Measurements from ENCODE around the gene IL18BP.
A peak's percentile ranks its signal among the peaks of the same experiment; 100 is the strongest.

Gene IL18BP

DNA sequence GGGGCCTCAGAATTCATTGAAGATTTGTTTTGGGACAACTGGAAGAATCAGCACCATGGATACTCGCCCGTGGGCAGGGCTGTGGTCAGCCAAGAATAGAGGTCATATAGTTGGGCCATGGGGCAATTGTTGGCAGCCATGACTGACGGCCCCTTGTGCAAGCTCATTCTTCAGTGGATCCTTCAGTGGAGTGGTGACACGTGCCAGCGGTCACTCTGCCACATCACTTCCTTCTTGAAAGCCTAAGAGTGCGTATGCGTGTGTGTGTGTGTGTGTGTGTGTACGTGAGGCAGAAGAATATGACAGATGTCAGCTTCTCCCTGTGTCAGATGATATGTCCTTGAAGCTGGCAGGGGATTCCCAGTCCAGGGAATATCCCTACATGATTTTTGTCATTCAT, 1.8 kb upstream of the IL18BP start:
- DNase-seq: no peak

- no peak for DNase-seq
Observed at GRCh38 chr11:71997594-71997993, 1.1 kb upstream of the IL18BP start.

- no peak for DNase-seq
Observed at GRCh38 chr11:71998061-71998460, 648 bp upstream of the IL18BP start.

GRCh38 chr11:71999362-71999761, 653 bp downstream of the IL18BP start:
- peak; percentile 38 for DNase-seq

- DNase-seq: no peak
Observed at GRCh38 chr11:71999798-72000197, 1.1 kb downstream of the IL18BP start.

- DNase-seq: no peak
Observed at GRCh38 chr11:72000202-72000867, 1.6 kb downstream of the IL18BP start.

DNA sequence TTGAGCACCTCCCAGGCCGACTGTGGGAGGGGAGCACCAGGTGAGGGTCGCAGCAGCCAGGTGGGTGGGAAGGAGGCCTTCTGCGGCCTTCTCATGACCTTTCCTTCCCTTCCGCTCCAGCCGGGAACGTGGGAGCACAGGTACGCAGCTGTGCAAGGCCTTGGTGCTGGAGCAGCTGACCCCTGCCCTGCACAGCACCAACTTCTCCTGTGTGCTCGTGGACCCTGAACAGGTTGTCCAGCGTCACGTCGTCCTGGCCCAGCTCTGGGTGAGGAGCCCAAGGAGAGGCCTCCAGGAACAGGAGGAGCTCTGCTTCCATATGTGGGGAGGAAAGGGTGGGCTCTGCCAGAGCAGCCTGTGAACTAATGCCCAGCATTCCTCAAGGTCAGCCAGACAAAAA, 2.6 kb downstream of the IL18BP start:
- DNase-seq: no peak

GRCh38 chr11:72001834-72002591, 3.3 kb downstream of the IL18BP start:
- peak; percentile 45 for DNase-seq

GRCh38 chr11:72002841-72003775, 4.4 kb downstream of the IL18BP start:
- DNase-seq: no peak

DNA sequence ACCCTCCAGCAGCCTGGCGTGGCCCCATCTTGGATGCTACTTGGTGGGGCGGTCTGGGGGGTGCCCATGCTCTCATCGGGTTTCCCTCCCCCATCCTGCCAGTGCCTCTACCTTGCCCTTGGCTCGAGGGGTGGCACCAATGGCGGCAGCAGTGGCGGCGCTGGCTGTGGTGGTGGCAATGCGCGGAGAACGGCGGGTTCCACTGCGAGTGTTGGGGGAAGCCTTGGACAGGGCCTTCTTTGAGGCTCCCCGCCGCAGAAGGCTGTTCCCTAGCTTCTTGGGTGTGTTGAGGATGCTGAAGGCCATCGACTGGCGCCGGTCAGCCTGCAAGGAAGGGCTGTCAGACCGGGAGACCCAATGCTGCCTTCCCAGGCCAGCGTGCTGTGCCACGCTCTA, 5.1 kb downstream of the IL18BP start:
- DNase-seq: no peak

DNA sequence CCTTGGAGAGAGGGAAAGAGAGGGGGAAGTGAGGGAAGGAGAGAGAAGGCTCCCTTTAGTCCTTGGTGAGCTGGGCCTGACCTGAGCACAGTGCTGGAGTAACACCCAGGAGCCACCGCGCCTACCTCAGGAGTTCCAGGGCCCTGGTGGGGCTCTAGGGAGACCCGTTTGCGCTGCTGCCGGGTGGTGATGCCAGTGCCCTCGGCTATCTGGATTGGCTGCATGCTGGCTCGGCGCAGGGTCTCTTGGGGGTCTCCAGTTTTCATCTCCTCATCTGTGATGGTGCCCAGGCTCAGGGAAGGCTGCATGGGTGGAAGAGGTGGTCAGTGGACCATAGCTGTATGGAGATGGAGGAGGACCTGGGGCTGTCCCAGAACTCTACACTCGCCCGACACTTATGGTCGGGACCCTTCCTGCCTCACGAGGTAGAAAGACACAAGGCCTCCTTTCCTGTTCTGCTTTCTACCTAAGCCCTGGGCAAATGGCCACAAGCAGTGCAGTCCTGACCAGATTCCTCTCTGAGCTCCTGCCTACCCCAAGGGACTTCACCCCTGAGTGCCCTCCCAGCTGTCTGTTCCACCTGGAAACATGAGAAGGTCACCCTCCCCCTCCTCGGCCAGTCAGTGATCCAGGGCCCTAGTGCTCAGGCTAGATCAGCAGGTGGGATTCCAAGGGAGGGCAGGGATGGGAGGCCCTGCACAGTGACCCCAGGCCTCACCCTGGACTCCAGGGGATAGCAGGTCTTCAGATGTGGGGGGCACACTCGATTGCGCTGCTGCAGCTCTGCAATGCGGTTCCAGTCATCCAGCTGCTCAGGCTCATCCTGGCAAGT, 6.0 kb downstream of the IL18BP start:
- DNase-seq: no peak

DNA sequence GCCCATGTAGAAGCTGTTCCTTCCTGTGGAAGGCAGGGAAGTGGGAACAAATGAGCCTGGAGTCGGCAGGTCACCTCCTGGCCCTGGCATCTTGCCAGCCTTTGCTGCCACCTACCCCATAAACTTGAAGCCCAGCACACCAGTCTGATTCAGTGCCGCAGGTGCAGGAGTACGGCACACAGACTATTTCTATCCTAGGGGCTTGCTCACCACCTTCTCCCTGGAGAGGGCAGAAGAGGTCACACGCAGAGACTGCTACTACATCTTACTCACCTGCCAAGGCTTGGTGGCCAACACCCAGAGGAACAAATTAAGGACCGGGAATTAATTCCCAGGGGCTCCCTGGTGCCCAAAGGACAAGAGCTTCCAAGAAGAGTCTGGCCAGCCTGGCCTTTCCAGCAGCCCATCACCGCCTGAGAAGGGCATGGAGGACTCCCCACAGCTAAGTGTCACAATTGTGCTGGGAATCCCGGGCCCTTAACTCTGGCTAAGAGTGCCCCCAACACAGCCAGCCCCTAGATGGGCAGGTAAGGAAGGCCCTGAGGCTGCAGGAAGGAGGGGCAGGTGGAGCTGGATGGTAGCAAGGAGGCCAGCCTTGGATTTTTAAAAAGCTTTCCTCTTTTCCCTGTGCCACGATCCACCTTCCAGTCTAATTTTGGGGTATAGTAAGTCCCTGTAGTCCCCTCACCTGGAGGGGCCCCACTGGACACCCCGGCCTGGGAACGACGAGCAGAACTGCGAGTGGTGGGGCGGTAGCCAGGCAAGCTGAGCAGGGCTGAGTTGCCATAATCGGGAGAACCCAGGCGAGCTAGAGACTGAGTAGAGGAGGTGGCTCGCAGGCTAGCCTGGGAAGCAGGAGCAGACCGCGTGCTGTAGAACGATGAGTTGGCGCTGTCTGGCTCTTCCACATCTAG, 6.9 kb downstream of the IL18BP start:
- no peak for DNase-seq

GRCh38 chr11:72006309-72007088, 7.8 kb downstream of the IL18BP start:
- no peak for DNase-seq

GRCh38 chr11:72007089-72007476, 8.4 kb downstream of the IL18BP start:
- no peak for DNase-seq

DNA sequence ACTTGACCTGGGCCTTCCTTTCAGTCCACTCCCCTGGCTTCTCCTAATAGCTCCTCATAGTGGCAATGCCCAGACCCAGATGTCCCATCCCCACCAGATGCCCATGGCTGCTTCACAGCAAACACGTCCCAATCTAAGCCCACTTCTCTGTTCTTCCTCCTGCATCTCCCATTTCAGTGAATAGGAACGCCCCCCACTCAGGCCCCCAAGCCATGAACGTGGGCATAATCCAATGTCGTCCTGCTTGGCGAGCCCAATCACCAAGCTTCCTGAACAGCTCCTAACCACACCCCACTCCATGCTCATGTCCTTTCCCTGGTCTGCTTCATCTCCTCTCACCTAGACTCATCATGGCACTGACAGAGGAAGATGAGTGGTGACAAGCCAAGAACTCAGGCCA, 8.9 kb downstream of the IL18BP start:
- DNase-seq: no peak

GRCh38 chr11:72008728-72009127, 10.0 kb downstream of the IL18BP start:
- DNase-seq: no peak

DNA sequence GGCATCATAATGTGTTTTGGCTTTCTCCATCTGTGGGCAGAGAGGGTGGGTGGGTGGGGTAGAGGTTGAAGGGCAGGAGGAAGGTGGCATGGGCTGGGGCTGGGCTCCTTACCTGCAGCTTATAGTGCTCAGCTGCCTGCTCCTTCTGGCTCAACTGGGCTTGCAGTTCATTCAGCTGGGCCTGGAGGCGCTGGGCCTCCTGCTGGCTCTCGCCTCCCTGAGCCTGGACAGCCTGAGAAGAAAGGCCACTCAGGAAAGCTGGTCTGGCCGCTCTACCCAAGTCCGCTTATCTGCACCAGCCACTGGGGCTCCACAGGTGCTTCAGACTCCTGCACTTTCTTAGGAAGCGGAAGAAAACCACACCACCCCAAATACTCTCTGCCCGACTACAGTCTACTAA, 10.4 kb downstream of the IL18BP start:
- no peak for DNase-seq

- no peak for DNase-seq
Observed at GRCh38 chr11:72010529-72011233, 12.0 kb downstream of the IL18BP start.

DNA sequence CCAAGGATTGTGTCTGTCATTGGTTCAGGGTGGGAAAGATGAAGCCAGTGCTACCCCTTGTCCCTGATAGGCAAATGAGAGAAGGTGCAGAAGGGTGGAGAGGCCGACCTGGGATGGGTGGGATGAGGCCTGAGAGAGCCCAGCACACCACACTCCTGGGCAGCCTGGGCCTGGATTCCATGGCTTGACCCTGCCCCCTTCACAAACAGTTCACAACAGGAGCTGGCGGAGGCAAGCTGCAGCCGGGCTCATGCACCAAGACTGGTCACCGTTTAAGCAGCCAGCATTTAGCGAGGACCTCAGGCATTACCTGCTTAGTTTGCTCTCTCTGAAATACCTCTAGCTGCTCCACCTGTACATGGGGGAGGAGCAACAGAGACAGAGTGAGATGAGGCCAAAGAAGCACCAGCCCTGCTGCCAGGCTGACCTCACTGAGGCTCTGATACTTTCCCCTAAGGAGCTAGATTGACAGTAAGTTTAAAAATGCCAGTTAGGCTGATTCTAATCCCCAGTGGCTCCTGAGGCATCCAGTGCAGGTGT, 13.5 kb downstream of the IL18BP start:
- no peak for DNase-seq
